Natural killer cell (primary cell): ENCODE measurements around the gene TSPYL6. TPM values are rescaled to one million over a fixed set of nuclear protein-coding genes. Genes with fewer than 3 reads are reported as not detected.

ENCODE experiments used
- ATAC-seq, 3 donors: fragments of 150-1000 bp in 2 of 3; fragments of 200-7000 bp in 1 of 3; cut with Tn5 transposase; 1 replicate in 1 of 3; 2 replicates in 2 of 3; pipeline ENCODE4 v1.10.0; 2021; ENCODE audit warnings: mild to moderate bottlenecking in 2 of 3, moderate library complexity in 2 of 3
- DNase-seq, 2 donors: peaks; one replicate each; pipeline versions ENCODE4 v3.0.0 to v3.0.0-alpha.2; 2013 to 2021; ENCODE audit warnings: mixed read lengths in 1 of 2
- H3K27ac ChIP-seq: one replicate; pipeline ENCODE4 v1.5.1; 2013; ENCODE audit warnings: mild to moderate bottlenecking, low read length
- H3K27me3 ChIP-seq: one replicate; pipeline ENCODE4 v1.6.1; 2013; ENCODE audit warnings: low read length; ENCODE audit not compliant: control insufficient read depth, insufficient read depth
- H3K36me3 ChIP-seq: one replicate; pipeline ENCODE4 v1.6.1; 2013; ENCODE audit warnings: low read length; ENCODE audit not compliant: control insufficient read depth, insufficient read depth
- H3K4me1 ChIP-seq: one replicate; pipeline ENCODE4 v1.6.1; 2013; ENCODE audit warnings: low read length; ENCODE audit not compliant: control insufficient read depth, insufficient read depth
- H3K4me3 ChIP-seq: one replicate; pipeline ENCODE4 v1.5.1; 2013; ENCODE audit warnings: low read length
- H3K9me3 ChIP-seq: one replicate; pipeline ENCODE4 v1.6.1; 2013; ENCODE audit warnings: low read length; ENCODE audit not compliant: control insufficient read depth, insufficient read depth
- H3K27ac Mint-ChIP-seq, 2 donors: one replicate each; pipeline ENCODE4 v1.8.0; 2022; ENCODE audit warnings: mild to moderate bottlenecking in 2 of 2, mixed read lengths in 2 of 2, moderate library complexity in 1 of 2
- H3K27me3 Mint-ChIP-seq, 2 donors: one replicate each; pipeline ENCODE4 v1.8.0; 2022; ENCODE audit warnings: low read depth in 2 of 2, mixed read lengths in 2 of 2
- H3K36me3 Mint-ChIP-seq: one replicate; pipeline ENCODE4 v1.8.0; 2022; ENCODE audit warnings: mixed read lengths
- H3K4me1 Mint-ChIP-seq, 2 donors: one replicate each; pipeline ENCODE4 v1.8.0; 2022; ENCODE audit warnings: mixed read lengths in 2 of 2
- H3K4me3 Mint-ChIP-seq: one replicate; pipeline ENCODE4 v1.8.0; 2022; ENCODE audit warnings: mild to moderate bottlenecking, moderate library complexity, mixed read lengths
- H3K9me3 Mint-ChIP-seq, 2 donors: one replicate each; pipeline ENCODE4 v1.8.0; 2022; ENCODE audit warnings: mixed read lengths in 2 of 2
- WGBS: methylation state at CpG from one replicate; pipeline ENCODE4 v1.1.7; 2013; ENCODE audit warnings: missing lambda C conversion rate; ENCODE audit not compliant: insufficient coverage; 5-methylcytosine and 5-hydroxymethylcytosine counted together
- intact Hi-C: fragments of 100-400 bp; cut with micrococcal nuclease; formaldehyde crosslinking; loops from one replicate; pipeline ENCODE4 v1.14.2; 2022
- total RNA-seq, 4 donors: library from RNA; stranded (reverse); fragments of 120-200 nt in 1 of 4; gene quantifications; one replicate each; pipeline versions ENCODE4 v1.2.3 to v1.2.4, GENCODE V29; 2013 to 2022
- TF ChIP-seq, protein P1 (sequence below): fragments of 200-600 bp; IDR thresholded peaks from one replicate; pipeline ENCODE4 v1.8.0; 2022; ENCODE audit warnings: antibody characterized with exemption

The TSPYL6 gene
- total RNA-seq, 3 donors from 2014 or later (not counting 1 experiment from before 2014, with no cell fraction given) = not detected

DNA sequence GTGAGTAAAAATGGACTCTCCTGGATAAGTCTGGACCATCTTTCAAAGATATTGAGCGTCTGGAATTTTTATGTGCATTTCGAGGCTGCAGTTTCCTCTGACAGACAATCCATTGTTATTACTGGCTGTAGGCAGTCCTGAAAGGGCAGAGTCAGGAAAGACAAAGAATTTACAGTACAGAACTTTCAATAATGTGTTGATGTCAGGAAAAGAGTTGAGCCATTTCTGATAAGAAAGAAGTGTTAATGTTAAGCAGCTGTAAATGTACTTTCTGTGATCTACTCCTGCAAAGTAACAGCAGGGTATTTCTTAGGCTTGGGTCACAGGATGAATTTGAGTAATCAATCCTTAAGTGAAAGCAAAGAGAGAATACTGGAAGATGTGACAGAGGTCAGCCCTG lies 29.8 kb downstream of the TSPYL6 start:
- no peak overlapping the region for H3K27ac ChIP-seq
- H3K36me3 ChIP-seq = no peaks in the 10 kb centered on the region
- TF ChIP-seq, protein P1, sequence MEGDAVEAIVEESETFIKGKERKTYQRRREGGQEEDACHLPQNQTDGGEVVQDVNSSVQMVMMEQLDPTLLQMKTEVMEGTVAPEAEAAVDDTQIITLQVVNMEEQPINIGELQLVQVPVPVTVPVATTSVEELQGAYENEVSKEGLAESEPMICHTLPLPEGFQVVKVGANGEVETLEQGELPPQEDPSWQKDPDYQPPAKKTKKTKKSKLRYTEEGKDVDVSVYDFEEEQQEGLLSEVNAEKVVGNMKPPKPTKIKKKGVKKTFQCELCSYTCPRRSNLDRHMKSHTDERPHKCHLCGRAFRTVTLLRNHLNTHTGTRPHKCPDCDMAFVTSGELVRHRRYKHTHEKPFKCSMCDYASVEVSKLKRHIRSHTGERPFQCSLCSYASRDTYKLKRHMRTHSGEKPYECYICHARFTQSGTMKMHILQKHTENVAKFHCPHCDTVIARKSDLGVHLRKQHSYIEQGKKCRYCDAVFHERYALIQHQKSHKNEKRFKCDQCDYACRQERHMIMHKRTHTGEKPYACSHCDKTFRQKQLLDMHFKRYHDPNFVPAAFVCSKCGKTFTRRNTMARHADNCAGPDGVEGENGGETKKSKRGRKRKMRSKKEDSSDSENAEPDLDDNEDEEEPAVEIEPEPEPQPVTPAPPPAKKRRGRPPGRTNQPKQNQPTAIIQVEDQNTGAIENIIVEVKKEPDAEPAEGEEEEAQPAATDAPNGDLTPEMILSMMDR = no peak
- ATAC-seq (no peak), DNase-seq (no peak)
- Mint-ChIP-seq H3K27ac (no peak overlapping the region), H3K36me3 (no peaks in the 10 kb centered on the region), H3K27me3 (no peaks in the 10 kb centered on the region), H3K4me3 (no peak overlapping the region), H3K9me3 (no peaks in the 10 kb centered on the region), H3K4me1 (no peaks in the 10 kb centered on the region)
- 96% methylated on average over 2 of the region's 2 CpGs for WGBS
- H3K4me1 ChIP-seq = no peaks in the 10 kb centered on the region
- intact Hi-C loops = no loop called here
- H3K27me3 ChIP-seq = no peaks in the 10 kb centered on the region
- no peak overlapping the region for H3K4me3 ChIP-seq
- H3K9me3 ChIP-seq = no peaks in the 10 kb centered on the region

DNA sequence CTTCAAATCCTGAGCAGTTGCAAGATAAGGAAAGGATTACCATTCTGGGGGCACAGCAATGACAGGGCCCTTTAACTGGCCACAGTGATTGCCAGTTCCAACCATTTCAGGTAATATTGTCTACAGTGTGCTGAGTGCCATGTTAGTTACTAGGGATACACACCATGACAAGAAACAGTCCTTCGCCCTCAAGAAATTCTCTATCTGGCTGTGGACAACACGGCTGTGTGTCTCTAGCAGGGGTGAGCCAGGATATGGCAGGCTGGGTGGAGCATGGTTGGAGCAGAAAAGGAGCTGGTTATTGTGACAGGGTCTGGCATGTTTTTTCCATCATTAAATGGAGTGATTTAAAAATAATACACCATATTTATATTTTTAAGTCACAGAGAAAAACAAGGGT lies 31.0 kb downstream of the TSPYL6 start:
- Mint-ChIP-seq H3K4me1 (no peaks in the 10 kb centered on the region), H3K36me3 (no peaks in the 10 kb centered on the region), H3K4me3 (no peak overlapping the region), H3K27me3 (no peaks in the 10 kb centered on the region), H3K9me3 (no peaks in the 10 kb centered on the region), H3K27ac (no peak overlapping the region)
- intact Hi-C loops = no loop called here
- no peak overlapping the region for H3K27ac ChIP-seq
- DNase-seq (no peak), ATAC-seq (no peak)
- no peaks in the 10 kb centered on the region for H3K9me3 ChIP-seq
- H3K4me3 ChIP-seq = no peak overlapping the region
- H3K27me3 ChIP-seq = no peaks in the 10 kb centered on the region
- 100% methylated on average over 2 of the region's 2 CpGs for WGBS
- TF ChIP-seq, protein P1 = no peak
- no peaks in the 10 kb centered on the region for H3K4me1 ChIP-seq
- H3K36me3 ChIP-seq = no peaks in the 10 kb centered on the region

GRCh38 chr2:54213082-54213481 lies 42.9 kb downstream of the TSPYL6 start:
- H3K36me3 Mint-ChIP-seq = peaks cover 14% of the 10 kb centered on the region
- Histone ChIP-seq H3K36me3 (no peaks in the 10 kb centered on the region), H3K4me1 (no peaks in the 10 kb centered on the region), H3K27me3 (no peaks in the 10 kb centered on the region), H3K9me3 (no peaks in the 10 kb centered on the region), H3K27ac (no peak overlapping the region), H3K4me3 (no peak overlapping the region)
- no peaks in the 10 kb centered on the region for H3K27me3 Mint-ChIP-seq
- no peaks in the 10 kb centered on the region for H3K4me1 Mint-ChIP-seq
- TF ChIP-seq, protein P1 = no peak
- H3K4me3 Mint-ChIP-seq = no peak overlapping the region
- no peak for DNase-seq
- no peak for ATAC-seq
- peaks cover 0 to 4% of the 10 kb centered on the region in 2 donors for H3K9me3 Mint-ChIP-seq
- intact Hi-C loops = no loop called here
- H3K27ac Mint-ChIP-seq = no peak overlapping the region
- 82% methylated on average over 2 of the region's 4 CpGs for WGBS

DNA sequence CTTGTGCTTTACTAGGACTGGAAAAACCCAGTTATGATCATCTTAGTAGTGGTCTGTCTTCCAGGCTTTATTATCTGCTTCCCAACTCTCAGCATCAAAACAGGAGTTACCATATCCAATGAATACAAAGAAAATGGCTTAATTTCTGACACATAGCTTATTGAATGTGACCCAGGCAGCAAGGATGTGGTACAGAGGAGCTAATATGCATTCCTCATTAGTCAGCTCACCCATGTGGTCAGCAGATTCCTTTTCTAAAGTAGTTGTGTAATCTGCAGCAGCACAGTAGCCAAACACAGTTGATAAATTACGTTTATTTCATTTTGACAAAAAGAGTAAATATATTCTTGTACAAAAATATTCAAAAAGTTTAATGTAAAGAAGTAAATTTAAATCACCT lies 43.6 kb downstream of the TSPYL6 start:
- Mint-ChIP-seq H3K4me1 (no peaks in the 10 kb centered on the region), H3K9me3 (peaks cover 0 to 4% of the 10 kb centered on the region in 2 donors), H3K4me3 (no peak overlapping the region), H3K27ac (no peak overlapping the region), H3K36me3 (peaks cover 14% of the 10 kb centered on the region), H3K27me3 (no peaks in the 10 kb centered on the region)
- no peaks in the 10 kb centered on the region for H3K27me3 ChIP-seq
- no CpG with 5 or more reads among the region's 1 CpG for WGBS
- H3K9me3 ChIP-seq = no peaks in the 10 kb centered on the region
- intact Hi-C loops = no loop called here
- no peaks in the 10 kb centered on the region for H3K4me1 ChIP-seq
- DNase-seq (no peak), ATAC-seq (no peak)
- TF ChIP-seq, protein P1 = no peak
- no peaks in the 10 kb centered on the region for H3K36me3 ChIP-seq
- H3K4me3 ChIP-seq = no peak overlapping the region
- H3K27ac ChIP-seq = no peak overlapping the region
